GM21526 (cell line): Measurements from ENCODE around the gene UHMK1.

Source experiments
- ATAC-seq: cut with Tn5 transposase; IDR thresholded peaks from one replicate; pipeline ENCODE4 v1.9.1; 2021; ENCODE audit warnings: moderate library complexity; ENCODE audit not compliant: unreplicated experiment, low FRiP score

UHMK1 gene

GRCh38 chr1:162527314-162527713 is 29.7 kb downstream of the UHMK1 start:
- ATAC-seq: no peak

- peak; percentile 98 for ATAC-seq
These were observed 32.8 kb downstream of the UHMK1 start for GRCh38 chr1:162530307-162530987.

GRCh38 chr1:162530988-162531319 is 33.3 kb downstream of the UHMK1 start:
- no peak for ATAC-seq

- no peak for ATAC-seq
These were observed 37.9 kb downstream of the UHMK1 start for GRCh38 chr1:162535501-162535900.

GRCh38 chr1:162536511-162536910 is 38.9 kb downstream of the UHMK1 start:
- ATAC-seq: no peak

GRCh38 chr1:162537216-162537615 is 39.6 kb downstream of the UHMK1 start:
- no peak for ATAC-seq

GRCh38 chr1:162538815-162539431 is 41.3 kb downstream of the UHMK1 start:
- ATAC-seq: no peak

- ATAC-seq: no peak
These were observed 44.1 kb downstream of the UHMK1 start for GRCh38 chr1:162541619-162542141.

- ATAC-seq: no peak
These were observed 45.6 kb downstream of the UHMK1 start for GRCh38 chr1:162543228-162543627.

- no peak for ATAC-seq
These were observed 50.6 kb downstream of the UHMK1 start for GRCh38 chr1:162548170-162548569.

- ATAC-seq: no peak
These were observed 51.4 kb downstream of the UHMK1 start for GRCh38 chr1:162549001-162549400.

- ATAC-seq: no peak
These were observed 53.3 kb downstream of the UHMK1 start for GRCh38 chr1:162550925-162551324.

- no peak for ATAC-seq
These were observed 54.5 kb downstream of the UHMK1 start for GRCh38 chr1:162551969-162552683.

GRCh38 chr1:162552684-162553252 is 55.1 kb downstream of the UHMK1 start:
- ATAC-seq: no peak

- no peak for ATAC-seq
These were observed 56.6 kb downstream of the UHMK1 start for GRCh38 chr1:162554258-162554657.

- ATAC-seq: no peak
These were observed 59.9 kb downstream of the UHMK1 start for GRCh38 chr1:162557536-162557935.

- no peak for ATAC-seq
These were observed 62.9 kb downstream of the UHMK1 start for GRCh38 chr1:162560303-162561036.

- peak; percentile 96 for ATAC-seq
These were observed 63.5 kb downstream of the UHMK1 start for GRCh38 chr1:162561037-162561615.

GRCh38 chr1:162561616-162562469 is 64.2 kb downstream of the UHMK1 start, which contains the start of gene UAP1:
TSS of gene UAP1 (plus strand) at chr1:162561722. CDS start at chr1:162566069, 4,347 bp downstream.
- peak; percentile 38 for ATAC-seq
